K562 (cell line): ENCODE data around the gene GOLIM4. TPM values are rescaled to one million over a fixed set of nuclear protein-coding genes. Genes with fewer than 3 reads are reported as not detected.

Experiments used
- BRCA1 ChIP-seq, 2 experiments: fragments of 450-650 bp in 1 of 2; sonication (generic) in 1 of 2; formaldehyde crosslinking in 1 of 2; IDR thresholded peaks; 2 replicates each; pipeline versions ENCODE4 v1.5.0 to v1.6.1; 2017 to 2020; ENCODE audit warnings: mild to moderate bottlenecking in 1 of 2, missing genetic modification reagents in 1 of 2
- CEBPB ChIP-seq: fragments of 450-650 bp; IDR thresholded peaks from 2 replicates; pipeline ENCODE4 v1.6.1; 2016; ENCODE audit warnings: missing genetic modification characterization, missing compliant biosample characterization
- MED1 ChIP-seq: sonication (generic); formaldehyde crosslinking; IDR thresholded peaks from 2 replicates; pipeline ENCODE4 v1.8.1; 2023; ENCODE audit warnings: missing genetic modification reagents, borderline replicate concordance
- ZNF274 ChIP-seq: IDR thresholded peaks from 2 replicates; pipeline ENCODE4 v1.6.1; 2011; ENCODE audit warnings: low read depth, mild to moderate bottlenecking, low read length, moderate library complexity, borderline replicate concordance
- ZNF589 ChIP-seq: fragments of 200-800 bp; sonication (Bioruptor generic); IDR thresholded peaks from 2 replicates; pipeline ENCODE4 v1.6.1; 2016; ENCODE audit warnings: low read depth, missing genetic modification characterization, missing compliant biosample characterization
- ZNF764 ChIP-seq: fragments of 250-450 bp; sonication (Bioruptor Pico); IDR thresholded peaks from 2 replicates; pipeline ENCODE4 v1.4.0; 2020; ENCODE audit warnings: low read depth, mild to moderate bottlenecking, moderate library complexity
- polyA plus RNA-seq, 8 experiments: library from polyadenylated mRNA; depleted of rRNA in 4 of 8; stranded (reverse) in 5 of 8; unstranded in 3 of 8; fragments of >200 nt; fragmentation: Nextera tagmentation in 2 of 8; fragmentation: Illumina TruSeq in 1 of 8; extraction: Ambion mirVana in 2 of 8; extraction: Trizol in 1 of 8; gene quantifications; 2 replicates each; pipeline versions ENCODE4 v1.2.1 to v1.2.3, GENCODE V29; 2011 to 2014; ENCODE audit warnings: inconsistent platforms in 1 of 8, missing spikeins in 1 of 8
- total RNA-seq, 7 experiments: library from RNA; depleted of rRNA in 6 of 7; stranded (reverse); fragments of >200 nt in 6 of 7; fragmentation: Illumina TruSeq in 2 of 7; extraction: Trizol in 2 of 7; gene quantifications; 2 replicates each; pipeline versions ENCODE4 v1.2.1 to v1.2.3, GENCODE V29; 2011 to 2021; ENCODE audit warnings: low replicate concordance in 1 of 7
- TF ChIP-seq, protein P1 (sequence below), 2 experiments: fragments of 450-650 bp; conservative IDR thresholded peaks; 2 replicates each; pipeline ENCODE4 v1.6.1; 2017; ENCODE audit warnings: mild to moderate bottlenecking in 2 of 2, moderate library complexity in 2 of 2
- TF ChIP-seq, protein P2 (sequence below): fragments of 450-650 bp; formaldehyde crosslinking; conservative IDR thresholded peaks from 2 replicates; pipeline ENCODE4 v1.4.0; 2022; ENCODE audit warnings: mild to moderate bottlenecking, missing genetic modification characterization
- TF ChIP-seq, protein P3 (sequence below): fragments of 200-800 bp; sonication (Bioruptor generic); IDR thresholded peaks from 2 replicates; pipeline ENCODE4 v1.6.1; 2017; ENCODE audit warnings: missing genetic modification characterization, missing compliant biosample characterization
- TF ChIP-seq, protein P4 (sequence below), 2 experiments: fragments of 450-650 bp; formaldehyde crosslinking in 1 of 2; IDR thresholded peaks; 2 replicates each; pipeline versions ENCODE4 v1.4.0 to v1.6.1; 2014 to 2020; ENCODE audit warnings: mild to moderate bottlenecking in 2 of 2, borderline replicate concordance in 1 of 2, low read depth in 1 of 2
- TF ChIP-seq, protein P5 (sequence below): sonication (generic); formaldehyde crosslinking; IDR thresholded peaks from 2 replicates; pipeline ENCODE4 v1.8.0; 2022; ENCODE audit warnings: missing genetic modification reagents, mild to moderate bottlenecking, borderline replicate concordance

Gene GOLIM4
- total and polyA plus RNA-seq, 9 of the 15 experiments (the other 6 are each of a cell fraction or from before 2014, with no cell fraction given), result 9.3 to 39.4 (median 31.0) TPM

DNA sequence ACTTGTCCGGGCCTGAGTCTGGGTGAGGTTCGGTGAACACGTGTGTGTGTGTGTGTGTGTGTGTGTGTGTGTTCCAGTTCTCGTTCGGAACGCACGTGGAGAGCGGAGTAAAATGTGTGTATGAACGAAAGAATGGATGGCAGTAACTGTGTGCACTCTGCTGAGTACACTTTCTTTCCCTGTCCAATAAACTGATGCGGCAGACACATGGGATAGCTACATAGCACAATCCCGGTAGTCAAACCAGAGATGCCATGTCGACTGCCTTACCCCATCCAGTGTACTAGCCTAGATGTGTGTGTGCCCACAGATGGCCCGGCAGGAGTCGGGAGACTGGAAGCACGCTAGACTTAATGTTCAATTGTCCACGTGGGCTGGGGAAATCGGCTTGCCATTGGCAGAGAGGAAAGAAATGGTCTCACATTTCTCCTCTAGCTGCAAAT is 507 bp upstream of the GOLIM4 start (continued):
- TF ChIP-seq, protein P1, sequence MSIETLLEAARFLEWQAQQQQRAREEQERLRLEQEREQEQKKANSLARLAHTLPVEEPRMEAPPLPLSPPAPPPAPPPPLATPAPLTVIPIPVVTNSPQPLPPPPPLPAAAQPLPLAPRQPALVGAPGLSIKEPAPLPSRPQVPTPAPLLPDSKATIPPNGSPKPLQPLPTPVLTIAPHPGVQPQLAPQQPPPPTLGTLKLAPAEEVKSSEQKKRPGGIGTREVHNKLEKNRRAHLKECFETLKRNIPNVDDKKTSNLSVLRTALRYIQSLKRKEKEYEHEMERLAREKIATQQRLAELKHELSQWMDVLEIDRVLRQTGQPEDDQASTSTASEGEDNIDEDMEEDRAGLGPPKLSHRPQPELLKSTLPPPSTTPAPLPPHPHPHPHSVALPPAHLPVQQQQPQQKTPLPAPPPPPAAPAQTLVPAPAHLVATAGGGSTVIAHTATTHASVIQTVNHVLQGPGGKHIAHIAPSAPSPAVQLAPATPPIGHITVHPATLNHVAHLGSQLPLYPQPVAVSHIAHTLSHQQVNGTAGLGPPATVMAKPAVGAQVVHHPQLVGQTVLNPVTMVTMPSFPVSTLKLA (conservative IDR thresholded peaks at IDR 0.05), result peak; percentile 99
- TF ChIP-seq ZNF274 (no peak), CEBPB (no peak), BRCA1 (IDR thresholded peaks at IDR 0.05) (no peak), BRCA1 (CRISPR knock-in tag; IDR thresholded peaks at IDR 0.05) (no peak), MED1 (CRISPR knock-in tag) (no peak), ZNF589 (peak; percentile 73; the same call in 1 of the 2 replicates), ZNF764 (CRISPR knock-in tag) (no peak)
- TF ChIP-seq, protein P2, sequence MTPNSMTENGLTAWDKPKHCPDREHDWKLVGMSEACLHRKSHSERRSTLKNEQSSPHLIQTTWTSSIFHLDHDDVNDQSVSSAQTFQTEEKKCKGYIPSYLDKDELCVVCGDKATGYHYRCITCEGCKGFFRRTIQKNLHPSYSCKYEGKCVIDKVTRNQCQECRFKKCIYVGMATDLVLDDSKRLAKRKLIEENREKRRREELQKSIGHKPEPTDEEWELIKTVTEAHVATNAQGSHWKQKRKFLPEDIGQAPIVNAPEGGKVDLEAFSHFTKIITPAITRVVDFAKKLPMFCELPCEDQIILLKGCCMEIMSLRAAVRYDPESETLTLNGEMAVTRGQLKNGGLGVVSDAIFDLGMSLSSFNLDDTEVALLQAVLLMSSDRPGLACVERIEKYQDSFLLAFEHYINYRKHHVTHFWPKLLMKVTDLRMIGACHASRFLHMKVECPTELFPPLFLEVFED (CRISPR knock-in tag), result peak; percentile 78; the same call in 1 of the 2 replicates
- TF ChIP-seq, protein P3, sequence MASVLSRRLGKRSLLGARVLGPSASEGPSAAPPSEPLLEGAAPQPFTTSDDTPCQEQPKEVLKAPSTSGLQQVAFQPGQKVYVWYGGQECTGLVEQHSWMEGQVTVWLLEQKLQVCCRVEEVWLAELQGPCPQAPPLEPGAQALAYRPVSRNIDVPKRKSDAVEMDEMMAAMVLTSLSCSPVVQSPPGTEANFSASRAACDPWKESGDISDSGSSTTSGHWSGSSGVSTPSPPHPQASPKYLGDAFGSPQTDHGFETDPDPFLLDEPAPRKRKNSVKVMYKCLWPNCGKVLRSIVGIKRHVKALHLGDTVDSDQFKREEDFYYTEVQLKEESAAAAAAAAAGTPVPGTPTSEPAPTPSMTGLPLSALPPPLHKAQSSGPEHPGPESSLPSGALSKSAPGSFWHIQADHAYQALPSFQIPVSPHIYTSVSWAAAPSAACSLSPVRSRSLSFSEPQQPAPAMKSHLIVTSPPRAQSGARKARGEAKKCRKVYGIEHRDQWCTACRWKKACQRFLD (CRISPR knock-in tag), result peak; percentile 5; the same call in 1 of the 2 replicates
- TF ChIP-seq, protein P4, sequence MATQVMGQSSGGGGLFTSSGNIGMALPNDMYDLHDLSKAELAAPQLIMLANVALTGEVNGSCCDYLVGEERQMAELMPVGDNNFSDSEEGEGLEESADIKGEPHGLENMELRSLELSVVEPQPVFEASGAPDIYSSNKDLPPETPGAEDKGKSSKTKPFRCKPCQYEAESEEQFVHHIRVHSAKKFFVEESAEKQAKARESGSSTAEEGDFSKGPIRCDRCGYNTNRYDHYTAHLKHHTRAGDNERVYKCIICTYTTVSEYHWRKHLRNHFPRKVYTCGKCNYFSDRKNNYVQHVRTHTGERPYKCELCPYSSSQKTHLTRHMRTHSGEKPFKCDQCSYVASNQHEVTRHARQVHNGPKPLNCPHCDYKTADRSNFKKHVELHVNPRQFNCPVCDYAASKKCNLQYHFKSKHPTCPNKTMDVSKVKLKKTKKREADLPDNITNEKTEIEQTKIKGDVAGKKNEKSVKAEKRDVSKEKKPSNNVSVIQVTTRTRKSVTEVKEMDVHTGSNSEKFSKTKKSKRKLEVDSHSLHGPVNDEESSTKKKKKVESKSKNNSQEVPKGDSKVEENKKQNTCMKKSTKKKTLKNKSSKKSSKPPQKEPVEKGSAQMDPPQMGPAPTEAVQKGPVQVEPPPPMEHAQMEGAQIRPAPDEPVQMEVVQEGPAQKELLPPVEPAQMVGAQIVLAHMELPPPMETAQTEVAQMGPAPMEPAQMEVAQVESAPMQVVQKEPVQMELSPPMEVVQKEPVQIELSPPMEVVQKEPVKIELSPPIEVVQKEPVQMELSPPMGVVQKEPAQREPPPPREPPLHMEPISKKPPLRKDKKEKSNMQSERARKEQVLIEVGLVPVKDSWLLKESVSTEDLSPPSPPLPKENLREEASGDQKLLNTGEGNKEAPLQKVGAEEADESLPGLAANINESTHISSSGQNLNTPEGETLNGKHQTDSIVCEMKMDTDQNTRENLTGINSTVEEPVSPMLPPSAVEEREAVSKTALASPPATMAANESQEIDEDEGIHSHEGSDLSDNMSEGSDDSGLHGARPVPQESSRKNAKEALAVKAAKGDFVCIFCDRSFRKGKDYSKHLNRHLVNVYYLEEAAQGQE (IDR thresholded peaks at IDR 0.05; ENCODE audit: borderline replicate concordance), result no peak
- TF ChIP-seq, protein P4 (CRISPR knock-in tag; IDR thresholded peaks at IDR 0.05; ENCODE audit: low read depth), result no peak
- TF ChIP-seq, protein P5, sequence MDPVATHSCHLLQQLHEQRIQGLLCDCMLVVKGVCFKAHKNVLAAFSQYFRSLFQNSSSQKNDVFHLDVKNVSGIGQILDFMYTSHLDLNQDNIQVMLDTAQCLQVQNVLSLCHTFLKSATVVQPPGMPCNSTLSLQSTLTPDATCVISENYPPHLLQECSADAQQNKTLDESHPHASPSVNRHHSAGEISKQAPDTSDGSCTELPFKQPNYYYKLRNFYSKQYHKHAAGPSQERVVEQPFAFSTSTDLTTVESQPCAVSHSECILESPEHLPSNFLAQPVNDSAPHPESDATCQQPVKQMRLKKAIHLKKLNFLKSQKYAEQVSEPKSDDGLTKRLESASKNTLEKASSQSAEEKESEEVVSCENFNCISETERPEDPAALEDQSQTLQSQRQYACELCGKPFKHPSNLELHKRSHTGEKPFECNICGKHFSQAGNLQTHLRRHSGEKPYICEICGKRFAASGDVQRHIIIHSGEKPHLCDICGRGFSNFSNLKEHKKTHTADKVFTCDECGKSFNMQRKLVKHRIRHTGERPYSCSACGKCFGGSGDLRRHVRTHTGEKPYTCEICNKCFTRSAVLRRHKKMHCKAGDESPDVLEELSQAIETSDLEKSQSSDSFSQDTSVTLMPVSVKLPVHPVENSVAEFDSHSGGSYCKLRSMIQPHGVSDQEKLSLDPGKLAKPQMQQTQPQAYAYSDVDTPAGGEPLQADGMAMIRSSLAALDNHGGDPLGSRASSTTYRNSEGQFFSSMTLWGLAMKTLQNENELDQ (CRISPR knock-in tag), result no peak
